GM10248 (cell line): ENCODE results near the gene GRIA3.

Experiments used
- CTCF ChIA-PET: fragments of 300-600 bp; sonication (Branson Sonifier 250); formaldehyde crosslinking; extraction: SDS; loops from one replicate; lab custom pipeline; 2021; ENCODE audit warnings: antibody characterized with exemption; lab: Yijun Ruan, JAX
- POLR2A ChIA-PET: fragments of 350-650 bp; sonication (Branson Sonifier 250); formaldehyde crosslinking; extraction: SDS; loops from one replicate; lab custom pipeline; 2020; ENCODE audit warnings: antibody characterized with exemption; lab: Yijun Ruan, JAX
- DNase-seq: peaks from one replicate; pipeline ENCODE4 v3.0.0; 2012; ENCODE audit errors: extremely low spot score
- CTCF ChIP-seq: IDR thresholded peaks from 2 replicates; pipeline ENCODE4 v1.5.1; 2012; ENCODE audit warnings: mild to moderate bottlenecking, low read depth; ENCODE audit errors: extremely low read depth, missing control alignments, control extremely low read depth

GRIA3 gene

GRCh38 chrX:123308658-123309057 lies 124.6 kb downstream of the GRIA3 start:
- no peak for DNase-seq
- ChIA-PET POLR2A (no interaction called here), CTCF (no interaction called here)
- TF ChIP-seq CTCF = no peak

- no peak for TF ChIP-seq CTCF
- POLR2A ChIA-PET = no interaction called here
- DNase-seq = no peak
- CTCF ChIA-PET = interaction anchor here (0.8 kb wide), 1 partner anchor 15 kb away, joined by 3 read pairs; no protein-coding TSS in a partner anchor
Measured at GRCh38 chrX:123310112-123310511, 126.0 kb downstream of the GRIA3 start.

- DNase-seq = no peak
- ChIA-PET CTCF (no interaction called here), POLR2A (no interaction called here)
- no peak for TF ChIP-seq CTCF
Measured at GRCh38 chrX:123311486-123311885, 127.4 kb downstream of the GRIA3 start.

DNA sequence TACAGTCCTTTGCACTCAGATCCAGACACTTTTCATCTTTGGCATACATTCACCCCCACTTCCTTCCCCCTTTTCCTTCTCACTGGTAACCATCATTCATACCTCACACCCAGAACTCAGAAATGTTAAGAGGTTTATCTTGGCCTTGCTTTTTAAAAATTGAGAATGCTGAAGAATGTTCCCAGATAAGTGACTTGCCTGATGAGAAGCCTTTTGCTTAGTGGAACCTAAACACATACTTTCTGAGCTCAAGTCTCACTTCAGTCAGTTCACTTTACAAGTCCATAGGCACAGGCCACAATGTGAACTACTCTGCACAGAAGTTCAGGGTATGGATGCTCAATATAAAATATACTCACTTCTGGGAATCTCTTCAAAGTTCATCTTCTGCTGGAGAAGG lies 129.4 kb downstream of the GRIA3 start:
- CTCF ChIA-PET = no interaction called here
- no peak for DNase-seq
- no peak for TF ChIP-seq CTCF
- POLR2A ChIA-PET = no interaction called here

GRCh38 chrX:123320622-123321021 lies 136.5 kb downstream of the GRIA3 start:
- ChIA-PET CTCF (interaction anchor here (0.8 to 1.1 kb wide), 2 partner anchors 11 to 22 kb away, joined by 3 read pairs; no protein-coding TSS in a partner anchor), POLR2A (no interaction called here)
- no peak for DNase-seq
- no peak for TF ChIP-seq CTCF

DNA sequence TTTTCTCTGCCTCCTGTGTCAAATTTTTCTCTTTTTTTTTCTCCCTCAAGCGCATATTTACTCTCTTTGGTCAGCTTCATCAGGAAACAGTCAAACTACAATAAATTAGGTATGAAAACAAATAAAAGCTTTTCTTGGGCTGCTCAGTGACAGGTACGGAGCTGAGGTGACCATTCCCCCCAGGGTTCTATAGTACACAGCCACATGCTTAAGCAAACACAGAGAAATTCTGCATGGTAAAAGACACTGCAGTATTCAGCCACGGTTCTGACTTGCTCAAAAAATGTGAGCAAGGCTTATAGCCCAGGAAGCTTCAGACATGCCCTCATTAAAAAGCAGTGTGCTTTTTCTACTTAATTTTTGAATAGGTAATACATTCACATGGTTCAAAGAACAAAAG lies 138.5 kb downstream of the GRIA3 start:
- TF ChIP-seq CTCF = no peak
- CTCF ChIA-PET = interaction anchor here (1.2 kb wide), 1 partner anchor 39 kb away, joined by 3 read pairs; no protein-coding TSS in a partner anchor
- DNase-seq = no peak
- POLR2A ChIA-PET = no interaction called here
